ENCODE results near the gene HS6ST3. TPM values are rescaled to one million over a fixed set of nuclear protein-coding genes. Genes with fewer than 3 reads are reported as not detected.
"Not testable (repeated sequence)": the region's sequence is repeated elsewhere in the genome, so short reads cannot be mapped to it uniquely, and the experiment has no call there.

HS6ST3 gene
- total and polyA plus RNA-seq, 12 donors, result 2.1 to 27.1 (median 6.2) TPM

GRCh38 chr13:96768524-96768923 lies 678.6 kb downstream of the HS6ST3 start:
- intact Hi-C loops (cut with DNase I), result no loop called here
- Histone ChIP-seq H3K27ac (no peak overlapping the region), H3K9me3 (replicated peaks in 1 of 3) (no peaks in the 10 kb centered on the region)

DNA sequence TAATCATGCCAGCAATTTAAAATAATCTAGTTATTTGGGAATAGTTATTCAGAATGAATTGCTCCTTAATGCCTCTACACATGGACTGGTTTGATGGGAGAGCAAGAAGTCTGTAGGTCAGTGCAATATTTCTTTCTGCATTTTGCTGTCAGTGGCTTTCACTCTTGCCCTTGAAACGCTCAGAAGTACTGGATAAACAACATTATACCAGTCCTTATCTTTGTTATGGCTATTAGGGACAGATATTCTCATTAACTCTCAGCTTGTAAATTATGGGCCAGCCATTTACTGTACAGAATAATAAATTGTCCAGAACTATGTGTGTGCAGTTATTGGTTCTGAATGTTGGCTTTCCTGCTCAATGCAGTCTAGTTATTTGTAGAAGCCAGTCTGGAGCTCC lies 680.0 kb downstream of the HS6ST3 start:
- 0 to 11% (median 8%) methylated on average over 1 of the region's 1 CpG for WGBS, 4 donors
- H3K4me1 ChIP-seq (replicated peaks in 1 of 2), result peaks cover 0 to 6% of the 10 kb centered on the region in 2 donors
- no peaks in the 10 kb centered on the region for H3K9me3 ChIP-seq (replicated peaks in 1 of 3)
- H3K27ac ChIP-seq, result no peak overlapping the region
- no peaks in the 10 kb centered on the region for H3K36me3 ChIP-seq (replicated peaks in 1 of 2)
- H3K27me3 ChIP-seq, result no peaks in the 10 kb centered on the region
- TF ChIP-seq, protein P1, sequence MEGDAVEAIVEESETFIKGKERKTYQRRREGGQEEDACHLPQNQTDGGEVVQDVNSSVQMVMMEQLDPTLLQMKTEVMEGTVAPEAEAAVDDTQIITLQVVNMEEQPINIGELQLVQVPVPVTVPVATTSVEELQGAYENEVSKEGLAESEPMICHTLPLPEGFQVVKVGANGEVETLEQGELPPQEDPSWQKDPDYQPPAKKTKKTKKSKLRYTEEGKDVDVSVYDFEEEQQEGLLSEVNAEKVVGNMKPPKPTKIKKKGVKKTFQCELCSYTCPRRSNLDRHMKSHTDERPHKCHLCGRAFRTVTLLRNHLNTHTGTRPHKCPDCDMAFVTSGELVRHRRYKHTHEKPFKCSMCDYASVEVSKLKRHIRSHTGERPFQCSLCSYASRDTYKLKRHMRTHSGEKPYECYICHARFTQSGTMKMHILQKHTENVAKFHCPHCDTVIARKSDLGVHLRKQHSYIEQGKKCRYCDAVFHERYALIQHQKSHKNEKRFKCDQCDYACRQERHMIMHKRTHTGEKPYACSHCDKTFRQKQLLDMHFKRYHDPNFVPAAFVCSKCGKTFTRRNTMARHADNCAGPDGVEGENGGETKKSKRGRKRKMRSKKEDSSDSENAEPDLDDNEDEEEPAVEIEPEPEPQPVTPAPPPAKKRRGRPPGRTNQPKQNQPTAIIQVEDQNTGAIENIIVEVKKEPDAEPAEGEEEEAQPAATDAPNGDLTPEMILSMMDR (IDR thresholded peaks at IDR 0.05), result no peak
- no peak for TF ChIP-seq POLR2A (IDR thresholded peaks at IDR 0.05)
- intact Hi-C loops (cut with DNase I), result no loop called here
- no peak for DNase-seq
- no peak overlapping the region for H3K4me3 ChIP-seq

More at GRCh38 chr13:96768524-96768923, 678.6 kb downstream of the HS6ST3 start:
- WGBS, 4 donors, result 85 to 88% (median 86%) methylated on average over 6 of the region's 6 CpGs
- no peak for DNase-seq
- TF ChIP-seq, protein P1 (IDR thresholded peaks at IDR 0.05), result no peak
- TF ChIP-seq POLR2A (IDR thresholded peaks at IDR 0.05), result no peak
- no peaks in the 10 kb centered on the region for H3K27me3 ChIP-seq
- peaks cover 0 to 6% of the 10 kb centered on the region in 2 donors for H3K4me1 ChIP-seq (replicated peaks in 1 of 2)
- no peak overlapping the region for H3K4me3 ChIP-seq
- no peaks in the 10 kb centered on the region for H3K36me3 ChIP-seq (replicated peaks in 1 of 2)

- Histone ChIP-seq H3K9me3 (replicated peaks in 1 of 3) (no peaks in the 10 kb centered on the region), H3K4me1 (replicated peaks in 1 of 2) (peaks cover 0 to 6% of the 10 kb centered on the region in 2 donors), H3K27ac (no peak overlapping the region), H3K36me3 (replicated peaks in 1 of 2) (no peaks in the 10 kb centered on the region), H3K4me3 (no peak overlapping the region), H3K27me3 (no peaks in the 10 kb centered on the region)
- peak in 1 of 7 donors; percentile 24 for DNase-seq
- 79 to 86% (median 83%) methylated on average over 6 of the region's 6 CpGs for WGBS, 4 donors
- intact Hi-C loops (cut with DNase I), result no loop called here
- TF ChIP-seq, protein P1 (IDR thresholded peaks at IDR 0.05), result no peak
- no peak for TF ChIP-seq POLR2A (IDR thresholded peaks at IDR 0.05)
Observed at GRCh38 chr13:96771486-96772367, 681.8 kb downstream of the HS6ST3 start.

- intact Hi-C loops (cut with DNase I), result no loop called here
- 82 to 93% (median 90%) methylated on average over 2 of the region's 2 CpGs for WGBS, 4 donors
- H3K27me3 ChIP-seq, result no peaks in the 10 kb centered on the region
- no peaks in the 10 kb centered on the region for H3K36me3 ChIP-seq (replicated peaks in 1 of 2)
- TF ChIP-seq, protein P1 (IDR thresholded peaks at IDR 0.05), result no peak
- no peak for TF ChIP-seq POLR2A (IDR thresholded peaks at IDR 0.05)
- no peak for DNase-seq
- no peak overlapping the region for H3K27ac ChIP-seq
- H3K4me3 ChIP-seq, result no peak overlapping the region
- peaks cover 0 to 6% of the 10 kb centered on the region in 2 donors for H3K4me1 ChIP-seq (replicated peaks in 1 of 2)
- peaks cover 0 to 2% (median 0%) of the 10 kb centered on the region in 3 donors for H3K9me3 ChIP-seq (replicated peaks in 1 of 3)
Observed at GRCh38 chr13:96772426-96772825, 682.5 kb downstream of the HS6ST3 start.

DNA sequence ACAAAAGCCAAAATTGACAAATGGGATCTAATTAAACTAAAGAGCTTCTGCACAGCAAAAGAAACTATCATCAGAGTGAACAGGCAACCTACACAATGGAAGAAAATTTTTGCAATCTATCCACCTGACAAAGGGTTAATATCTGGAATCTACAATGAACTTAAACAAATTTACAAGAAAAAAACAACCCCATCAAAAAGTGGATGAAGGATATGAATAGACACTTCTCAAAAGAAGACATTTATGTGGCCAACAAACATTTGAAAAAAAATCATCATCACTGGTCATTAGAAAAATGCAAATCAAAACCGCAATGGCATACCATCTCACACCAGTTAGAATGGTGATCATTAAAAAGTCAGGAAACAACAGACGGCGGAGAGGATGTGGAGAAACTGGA lies 688.4 kb downstream of the HS6ST3 start:
- DNase-seq; H3K9me3 ChIP-seq (replicated peaks in 1 of 3); H3K27me3 ChIP-seq; H3K27ac ChIP-seq; H3K4me3 ChIP-seq; H3K36me3 ChIP-seq (replicated peaks in 1 of 2); intact Hi-C loops (cut with DNase I); H3K4me1 ChIP-seq (replicated peaks in 1 of 2): not testable (repeated sequence)
- WGBS, 4 donors, result 94 to 98% (median 96%) methylated on average over 3 of the region's 3 CpGs

All from adrenal gland (tissue), 12 donors.